Mucosa of gallbladder (tissue), 1 donor: ENCODE results near the gene CHST10. TPM values are rescaled to one million over a fixed set of nuclear protein-coding genes. Genes with fewer than 3 reads are reported as not detected.
"Not testable (repeated sequence)": the region's sequence is repeated elsewhere in the genome, so short reads cannot be mapped to it uniquely, and the experiment has no call there.

ENCODE experiments used
- DNase-seq: peaks from one replicate; pipeline ENCODE4 v3.0.0-alpha.2; 2020; ENCODE audit warnings: low spot score
- total RNA-seq: library from RNA; stranded (reverse); gene quantifications from one replicate; pipeline ENCODE4 v1.2.1, GENCODE V29; 2021
- donor health status: DM: no; HTN: no; CAD: no.

Gene CHST10
- 5.7 TPM for total RNA-seq

- peak; percentile 12 for DNase-seq
Measured at GRCh38 chr2:100416935-100417710, at the start of gene CHST10. TSS of gene CHST10 (minus strand) at chr2:100417668. CDS start at chr2:100406675, 10,993 bp downstream.

GRCh38 chr2:100460904-100461530 is 43.5 kb upstream of the CHST10 start:
- no peak for DNase-seq

GRCh38 chr2:100456357-100456756 is 38.9 kb upstream of the CHST10 start:
- not testable (repeated sequence) for DNase-seq

- DNase-seq, result no peak
Measured at GRCh38 chr2:100453853-100454252, 36.4 kb upstream of the CHST10 start.

GRCh38 chr2:100451734-100452133 is 34.3 kb upstream of the CHST10 start:
- DNase-seq, result no peak

- DNase-seq, result no peak
Measured at GRCh38 chr2:100451092-100451491, 33.6 kb upstream of the CHST10 start.

- DNase-seq, result no peak
Measured at GRCh38 chr2:100446696-100447095, 29.2 kb upstream of the CHST10 start.

- no peak for DNase-seq
Measured at GRCh38 chr2:100437751-100438150, 20.3 kb upstream of the CHST10 start.

- DNase-seq, result no peak
Measured at GRCh38 chr2:100429726-100430125, 12.3 kb upstream of the CHST10 start.

- DNase-seq, result peak; percentile 68
Measured at GRCh38 chr2:100427627-100428258, 10.3 kb upstream of the CHST10 start.

- DNase-seq, result no peak
Measured at GRCh38 chr2:100427111-100427510, 9.6 kb upstream of the CHST10 start.

- no peak for DNase-seq
Measured at GRCh38 chr2:100426384-100426720, 8.9 kb upstream of the CHST10 start.

GRCh38 chr2:100425573-100426383 is 8.3 kb upstream of the CHST10 start:
- DNase-seq, result no peak

GRCh38 chr2:100425107-100425506 is 7.6 kb upstream of the CHST10 start:
- no peak for DNase-seq

- no peak for DNase-seq
Measured at GRCh38 chr2:100424277-100424875, 6.9 kb upstream of the CHST10 start.

GRCh38 chr2:100423631-100424030 is 6.2 kb upstream of the CHST10 start:
- DNase-seq, result no peak

GRCh38 chr2:100422320-100423055 is 5.0 kb upstream of the CHST10 start:
- DNase-seq, result no peak

- DNase-seq, result no peak
Measured at GRCh38 chr2:100419915-100420314, 2.4 kb upstream of the CHST10 start.

- DNase-seq, result no peak
Measured at GRCh38 chr2:100418406-100418962, 1.0 kb upstream of the CHST10 start.

- no peak for DNase-seq
Measured at GRCh38 chr2:100417711-100418124, 250 bp upstream of the CHST10 start.
